HEK293 (cell line): ENCODE data around the gene ZNF695.
A peak's percentile ranks its signal among the peaks of the same experiment; 100 is the strongest.
"Not testable (repeated sequence)": the region's sequence is repeated elsewhere in the genome, so short reads cannot be mapped to it uniquely, and the experiment has no call there.

Source experiments
- CTCF ChIA-PET: fragments of 350-600 bp; formaldehyde crosslinking; extraction: SDS; loops from one replicate; lab custom pipeline; 2021; ENCODE audit warnings: antibody characterized with exemption; lab: Yijun Ruan, JAX
- POLR2A ChIA-PET: fragments of 300-600 bp; formaldehyde crosslinking; extraction: SDS; loops from one replicate; lab custom pipeline; 2020; ENCODE audit warnings: antibody characterized with exemption, inconsistent platforms; lab: Yijun Ruan, JAX
- H3K27ac ChIP-seq: fragments of 200-500 bp; sonication (Bioruptor generic); 2 replicates; pipeline ENCODE4 v1.5.1; 2014; ENCODE audit warnings: low read depth, low read length, control low read depth, inconsistent platforms; ENCODE audit errors: extremely low read depth
- H3K36me3 ChIP-seq, 2 experiments: fragments of 200-500 bp in 1 of 2; sonication (Bioruptor generic) in 1 of 2; 1 replicate in 1 of 2; 2 replicates in 1 of 2; pipeline ENCODE4 v1.5.1; 2014 to 2017; ENCODE audit warnings: inconsistent platforms in 2 of 2, low read length in 2 of 2; ENCODE audit not compliant: control insufficient read depth in 2 of 2, insufficient read depth in 1 of 2
- H3K4me1 ChIP-seq: fragments of 200-500 bp; sonication (Bioruptor generic); 2 replicates; pipeline ENCODE4 v1.5.1; 2014; ENCODE audit warnings: mild to moderate bottlenecking, low read length, inconsistent platforms; ENCODE audit not compliant: control insufficient read depth, insufficient read depth
- H3K4me3 ChIP-seq: 2 replicates; pipeline ENCODE4 v1.5.1; 2011; ENCODE audit warnings: low read depth, mild to moderate bottlenecking, control low read depth, low read length, moderate library complexity
- H3K9me3 ChIP-seq: fragments of 200-500 bp; sonication (Bioruptor generic); 2 replicates; pipeline ENCODE4 v1.5.1; 2014; ENCODE audit warnings: low read depth, low read length, inconsistent platforms; ENCODE audit not compliant: control insufficient read depth, insufficient read depth
- BCL11A ChIP-seq: fragments of 450-650 bp; formaldehyde crosslinking; IDR thresholded peaks from 2 replicates; pipeline ENCODE4 v1.5.1; 2016; ENCODE audit warnings: low read depth, missing biosample characterization, missing genetic modification characterization
- HOXD13 ChIP-seq: sonication (generic); formaldehyde crosslinking; IDR thresholded peaks from 2 replicates; pipeline ENCODE4 v1.8.0; 2022; ENCODE audit warnings: missing genetic modification reagents, borderline replicate concordance
- REST ChIP-seq: fragments of 450-650 bp; formaldehyde crosslinking; IDR thresholded peaks from 2 replicates; pipeline ENCODE4 v1.5.1; 2016; ENCODE audit warnings: missing biosample characterization, missing genetic modification characterization
- SETDB1 ChIP-seq: IDR thresholded peaks from one replicate; pipeline ENCODE4 v1.6.1; 2017; ENCODE audit warnings: mild to moderate bottlenecking, low read length, moderate library complexity, mixed read lengths; ENCODE audit not compliant: insufficient read length
- ZFHX2 ChIP-seq: fragments of 450-650 bp; formaldehyde crosslinking; conservative IDR thresholded peaks from 2 replicates; pipeline ENCODE4 v1.5.1; 2016; ENCODE audit warnings: missing biosample characterization, missing genetic modification characterization
- ZNF19 ChIP-seq: fragments of 450-650 bp; formaldehyde crosslinking; IDR thresholded peaks from 2 replicates; pipeline ENCODE4; 2016; ENCODE audit warnings: missing biosample characterization, missing genetic modification characterization, low read depth
- ZNF394 ChIP-seq: fragments of 450-650 bp; formaldehyde crosslinking; IDR thresholded peaks from 2 replicates; pipeline ENCODE4 v1.5.1; 2016; ENCODE audit warnings: missing biosample characterization, missing genetic modification characterization, mild to moderate bottlenecking, moderate library complexity, borderline replicate concordance
- ZNF426 ChIP-seq: fragments of 450-650 bp; formaldehyde crosslinking; IDR thresholded peaks from 2 replicates; pipeline ENCODE4 v1.5.1; 2017; ENCODE audit warnings: missing biosample characterization, missing genetic modification characterization, mild to moderate bottlenecking, inconsistent platforms, moderate library complexity
- ZNF473 ChIP-seq: fragments of 450-650 bp; formaldehyde crosslinking; IDR thresholded peaks from 2 replicates; pipeline ENCODE4 v1.5.1; 2017; ENCODE audit warnings: missing biosample characterization, missing genetic modification characterization
- ZNF548 ChIP-seq: fragments of 450-650 bp; formaldehyde crosslinking; IDR thresholded peaks from 2 replicates; pipeline ENCODE4 v1.5.1; 2016; ENCODE audit warnings: missing biosample characterization, missing genetic modification characterization
- ZNF549 ChIP-seq: fragments of 450-650 bp; IDR thresholded peaks from 2 replicates; pipeline ENCODE4 v1.5.1; 2018; ENCODE audit warnings: missing biosample characterization, missing genetic modification characterization, mild to moderate bottlenecking, inconsistent platforms, moderate library complexity
- ZNF654 ChIP-seq: fragments of 450-650 bp; formaldehyde crosslinking; IDR thresholded peaks from 2 replicates; pipeline ENCODE4 v1.5.1; 2016; ENCODE audit warnings: low read depth, missing biosample characterization, missing genetic modification characterization
- ZNF791 ChIP-seq: fragments of 450-650 bp; formaldehyde crosslinking; IDR thresholded peaks from 2 replicates; pipeline ENCODE4 v1.5.1; 2016; ENCODE audit warnings: missing biosample characterization, missing genetic modification characterization
- TF ChIP-seq, protein P1 (sequence below): fragments of 450-650 bp; formaldehyde crosslinking; IDR thresholded peaks from 2 replicates; pipeline ENCODE4 v1.5.1; 2016; ENCODE audit warnings: missing biosample characterization, missing genetic modification characterization

Gene ZNF695

DNA sequence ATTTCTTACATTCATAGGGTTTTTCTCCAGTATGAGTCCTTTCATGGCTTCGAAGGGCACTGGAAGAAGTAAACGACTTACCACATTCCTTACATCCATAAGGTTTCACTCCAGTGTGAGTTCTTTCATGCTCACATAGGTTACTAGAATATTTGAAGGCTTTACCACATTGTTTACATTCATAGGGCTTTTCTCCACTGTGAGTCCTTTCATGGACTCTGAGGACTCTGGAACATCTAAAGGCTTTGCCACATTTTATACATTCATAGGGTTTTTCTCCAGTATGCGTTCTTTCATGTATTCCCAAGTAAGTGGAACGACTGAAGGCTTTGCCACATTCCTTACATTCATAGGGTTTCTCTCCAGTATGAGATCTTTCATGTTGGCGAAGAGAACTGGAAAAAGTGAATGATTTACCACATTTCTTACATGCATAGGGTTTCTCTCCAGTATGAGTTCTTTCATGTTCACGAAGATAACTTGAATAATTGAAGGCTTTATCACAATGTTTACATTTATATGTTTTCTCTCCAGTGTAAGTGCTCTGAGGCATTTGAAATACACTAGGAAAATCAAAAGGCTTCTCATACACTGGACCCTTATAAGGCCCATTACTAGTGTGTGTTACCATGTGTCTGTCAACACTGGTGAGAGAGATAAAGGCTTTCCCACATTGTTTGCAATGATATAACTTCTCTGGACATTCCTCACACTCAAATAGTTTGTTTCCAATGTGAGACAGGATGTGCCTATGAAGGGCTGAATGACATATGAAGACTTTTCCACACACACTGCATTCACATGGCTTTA is 29.9 kb upstream of the ZNF695 start:
- H3K27ac ChIP-seq, result no peak overlapping the region
- POLR2A ChIA-PET, result no interaction called here
- H3K4me1 ChIP-seq, result no peaks in the 10 kb centered on the region
- CTCF ChIA-PET, result no interaction called here
- TF ChIP-seq SETDB1, result peak; percentile 83
- TF ChIP-seq ZNF654, result no peak
- no peak overlapping the region for H3K4me3 ChIP-seq
- H3K36me3 ChIP-seq, result peaks cover 0 to 31% of the 10 kb centered on the region in 2 experiments; a peak in 1 of 3 replicates
- no peaks in the 10 kb centered on the region for H3K9me3 ChIP-seq

DNA sequence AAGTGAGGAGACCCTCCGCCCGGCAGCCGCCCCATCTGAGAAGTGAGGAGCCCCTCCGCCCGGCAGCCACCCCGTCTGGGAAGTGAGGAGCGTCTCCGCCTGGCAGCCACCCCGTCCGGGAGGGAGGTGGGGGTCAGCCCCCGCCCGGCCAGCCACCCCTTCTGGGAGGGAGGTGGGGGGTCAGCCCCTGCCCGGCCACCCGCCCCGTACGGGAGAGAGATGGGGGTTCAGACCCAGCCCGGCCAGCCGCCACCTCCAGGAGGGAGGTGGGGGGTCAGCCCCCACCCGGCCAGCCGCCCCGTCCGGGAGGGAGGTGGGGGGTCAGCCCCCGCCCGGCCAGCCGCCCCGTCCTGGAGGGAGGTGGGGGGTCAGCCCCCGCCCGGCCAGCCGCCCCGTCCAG is 24.4 kb upstream of the ZNF695 start:
- H3K27ac ChIP-seq, H3K9me3 ChIP-seq, H3K4me1 ChIP-seq, CTCF ChIA-PET, H3K4me3 ChIP-seq, POLR2A ChIA-PET: not testable (repeated sequence)
- H3K36me3 ChIP-seq, result peaks cover 0 to 17% of the 10 kb centered on the region in 2 experiments; a peak in 1 of 3 replicates

GRCh38 chr1:247024658-247025057 is 16.8 kb upstream of the ZNF695 start:
- H3K9me3 ChIP-seq, H3K36me3 ChIP-seq, CTCF ChIA-PET, H3K27ac ChIP-seq, H3K4me3 ChIP-seq, H3K4me1 ChIP-seq, POLR2A ChIA-PET: not testable (repeated sequence)

- POLR2A ChIA-PET, result no interaction called here
- no peaks in the 10 kb centered on the region for H3K9me3 ChIP-seq
- CTCF ChIA-PET, result no interaction called here
- no peak overlapping the region for H3K4me3 ChIP-seq
- no peak for TF ChIP-seq ZNF791 (tag by site-specific recombination)
- TF ChIP-seq HOXD13, result no peak
- no peak for TF ChIP-seq ZNF548
- H3K4me1 ChIP-seq, result no peaks in the 10 kb centered on the region
- no peaks in the 10 kb centered on the region for H3K36me3 ChIP-seq
- no peak overlapping the region for H3K27ac ChIP-seq
Measured at GRCh38 chr1:247013391-247013790, 5.5 kb upstream of the ZNF695 start.

- Histone ChIP-seq H3K4me1 (no peaks in the 10 kb centered on the region), H3K36me3 (peaks cover 0 to 14% of the 10 kb centered on the region in 2 experiments; a peak in 2 of 3 replicates), H3K27ac (no peak overlapping the region), H3K9me3 (no peaks in the 10 kb centered on the region), H3K4me3 (no peak overlapping the region)
- TF ChIP-seq, protein P1, sequence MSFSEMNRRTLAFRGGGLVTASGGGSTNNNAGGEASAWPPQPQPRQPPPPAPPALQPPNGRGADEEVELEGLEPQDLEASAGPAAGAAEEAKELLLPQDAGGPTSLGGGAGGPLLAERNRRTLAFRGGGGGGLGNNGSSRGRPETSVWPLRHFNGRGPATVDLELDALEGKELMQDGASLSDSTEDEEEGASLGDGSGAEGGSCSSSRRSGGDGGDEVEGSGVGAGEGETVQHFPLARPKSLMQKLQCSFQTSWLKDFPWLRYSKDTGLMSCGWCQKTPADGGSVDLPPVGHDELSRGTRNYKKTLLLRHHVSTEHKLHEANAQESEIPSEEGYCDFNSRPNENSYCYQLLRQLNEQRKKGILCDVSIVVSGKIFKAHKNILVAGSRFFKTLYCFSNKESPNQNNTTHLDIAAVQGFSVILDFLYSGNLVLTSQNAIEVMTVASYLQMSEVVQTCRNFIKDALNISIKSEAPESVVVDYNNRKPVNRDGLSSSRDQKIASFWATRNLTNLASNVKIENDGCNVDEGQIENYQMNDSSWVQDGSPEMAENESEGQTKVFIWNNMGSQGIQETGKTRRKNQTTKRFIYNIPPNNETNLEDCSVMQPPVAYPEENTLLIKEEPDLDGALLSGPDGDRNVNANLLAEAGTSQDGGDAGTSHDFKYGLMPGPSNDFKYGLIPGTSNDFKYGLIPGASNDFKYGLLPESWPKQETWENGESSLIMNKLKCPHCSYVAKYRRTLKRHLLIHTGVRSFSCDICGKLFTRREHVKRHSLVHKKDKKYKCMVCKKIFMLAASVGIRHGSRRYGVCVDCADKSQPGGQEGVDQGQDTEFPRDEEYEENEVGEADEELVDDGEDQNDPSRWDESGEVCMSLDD (tag by site-specific recombination), result no peak
- TF ChIP-seq ZNF426 (no peak), ZFHX2 (tag by site-specific recombination) (no peak), ZNF473 (tag by site-specific recombination) (no peak), BCL11A (tag by site-specific recombination) (no peak), ZNF549 (no peak), ZNF394 (tag by site-specific recombination) (no peak), ZNF19 (tag by site-specific recombination) (no peak), REST (no peak)
- CTCF ChIA-PET, result no interaction called here
- POLR2A ChIA-PET, result no interaction called here
Measured at GRCh38 chr1:247008406-247008799, 546 bp upstream of the ZNF695 start.

- H3K4me1 ChIP-seq, POLR2A ChIA-PET, CTCF ChIA-PET, H3K9me3 ChIP-seq, H3K27ac ChIP-seq, H3K4me3 ChIP-seq: not testable (repeated sequence)
- H3K36me3 ChIP-seq, result peaks cover 0 to 28% of the 10 kb centered on the region in 2 experiments; a peak in 2 of 3 replicates
Measured at GRCh38 chr1:247004081-247004480, 3.8 kb downstream of the ZNF695 start.
